TTC549 (cell line): ENCODE data around the gene TPSG1.
"Not testable (repeated sequence)": the region's sequence is repeated elsewhere in the genome, so short reads cannot be mapped to it uniquely, and the experiment has no call there.

ENCODE experiments used
- FAIRE-seq: peaks from 2 replicates; lab custom pipeline; 2012; peaks lifted over from hg19 to GRCh38; lab: Jason Lieb, UNC

The TPSG1 gene

GRCh38 chr16:1230471-1231212 lies 5.6 kb upstream of the TPSG1 start:
- FAIRE-seq: not testable (repeated sequence)

GRCh38 chr16:1230084-1230470 lies 5.0 kb upstream of the TPSG1 start, which contains the start of gene TPSB2:
TSS of gene TPSB2 (minus strand) at chr16:1230184. CDS start at chr16:1229951, 233 bp downstream.
- not testable (repeated sequence) for FAIRE-seq

GRCh38 chr16:1229476-1229875 lies 4.4 kb upstream of the TPSG1 start:
- not testable (repeated sequence) for FAIRE-seq

- FAIRE-seq: not testable (repeated sequence)
These were observed 3.2 kb upstream of the TPSG1 start for GRCh38 chr16:1228227-1228626.

DNA sequence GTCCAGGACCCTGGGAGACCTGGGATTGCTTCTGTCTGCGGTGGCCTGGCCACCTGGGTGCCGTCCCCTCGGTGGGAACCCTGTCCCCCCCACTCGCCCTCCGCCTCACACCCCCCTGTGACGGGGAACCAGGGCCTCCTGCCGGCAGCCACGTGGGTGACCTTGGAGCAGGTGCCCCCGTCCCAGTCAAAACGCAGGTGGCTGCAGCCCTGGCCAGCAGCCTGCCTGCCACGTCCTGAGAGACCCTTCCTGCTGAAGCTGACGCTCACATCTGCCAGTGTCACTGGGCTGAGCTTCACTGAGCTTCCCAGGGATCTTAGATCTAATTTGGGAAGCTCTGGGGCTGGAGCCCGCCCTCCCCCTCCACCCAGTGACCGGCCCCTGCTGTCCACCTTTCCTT lies 1.6 kb upstream of the TPSG1 start:
- not testable (repeated sequence) for FAIRE-seq

DNA sequence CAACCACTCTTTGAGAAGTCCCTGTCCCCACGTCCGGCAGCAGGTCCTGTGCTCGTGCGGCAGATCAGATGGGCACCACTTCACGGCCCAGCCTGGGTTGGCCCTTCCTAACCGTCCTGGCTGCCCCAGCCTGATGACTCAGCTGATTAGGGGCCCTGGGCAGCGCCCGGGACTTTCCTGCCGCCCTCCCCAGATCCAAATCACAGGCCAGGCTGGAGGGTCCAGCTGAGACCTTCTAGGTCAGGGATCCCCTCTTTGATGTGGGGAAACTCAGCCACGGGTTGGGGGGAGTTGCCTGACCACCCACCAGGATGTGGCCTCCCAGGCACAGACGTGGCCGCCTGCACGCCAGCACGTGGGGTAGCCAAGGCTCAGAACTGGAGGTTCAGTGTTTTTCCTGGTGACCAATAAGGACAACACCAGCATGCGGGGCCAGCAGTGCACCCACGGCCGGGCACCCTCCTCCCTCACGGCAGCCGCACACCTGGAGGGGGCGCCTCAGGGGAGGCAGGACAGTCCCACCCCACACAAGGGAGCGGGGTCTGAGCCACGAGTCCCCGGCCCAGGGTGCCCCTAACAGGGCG lies 752 bp upstream of the TPSG1 start:
- FAIRE-seq: not testable (repeated sequence)

DNA sequence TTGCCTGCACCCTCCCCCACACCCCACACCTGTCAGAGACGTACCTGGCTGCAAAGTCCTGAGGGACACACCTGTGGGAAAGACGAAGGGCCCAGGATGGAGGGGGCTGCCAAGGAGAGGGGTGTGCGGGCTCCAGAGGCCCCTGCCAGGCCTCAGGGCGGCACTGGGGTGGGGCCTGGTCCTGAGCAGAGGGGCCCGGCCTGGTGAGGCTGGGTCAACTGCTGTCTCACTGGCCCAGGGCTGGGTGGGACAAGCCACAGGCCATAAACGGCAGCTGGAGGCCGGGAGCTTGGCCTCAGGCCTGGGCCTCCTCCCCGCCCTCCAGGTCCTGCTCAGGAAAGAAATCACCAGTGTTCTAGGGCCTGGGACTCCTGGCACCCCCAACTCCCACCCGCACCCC lies 510 bp downstream of the TPSG1 start:
- no peak for FAIRE-seq

DNA sequence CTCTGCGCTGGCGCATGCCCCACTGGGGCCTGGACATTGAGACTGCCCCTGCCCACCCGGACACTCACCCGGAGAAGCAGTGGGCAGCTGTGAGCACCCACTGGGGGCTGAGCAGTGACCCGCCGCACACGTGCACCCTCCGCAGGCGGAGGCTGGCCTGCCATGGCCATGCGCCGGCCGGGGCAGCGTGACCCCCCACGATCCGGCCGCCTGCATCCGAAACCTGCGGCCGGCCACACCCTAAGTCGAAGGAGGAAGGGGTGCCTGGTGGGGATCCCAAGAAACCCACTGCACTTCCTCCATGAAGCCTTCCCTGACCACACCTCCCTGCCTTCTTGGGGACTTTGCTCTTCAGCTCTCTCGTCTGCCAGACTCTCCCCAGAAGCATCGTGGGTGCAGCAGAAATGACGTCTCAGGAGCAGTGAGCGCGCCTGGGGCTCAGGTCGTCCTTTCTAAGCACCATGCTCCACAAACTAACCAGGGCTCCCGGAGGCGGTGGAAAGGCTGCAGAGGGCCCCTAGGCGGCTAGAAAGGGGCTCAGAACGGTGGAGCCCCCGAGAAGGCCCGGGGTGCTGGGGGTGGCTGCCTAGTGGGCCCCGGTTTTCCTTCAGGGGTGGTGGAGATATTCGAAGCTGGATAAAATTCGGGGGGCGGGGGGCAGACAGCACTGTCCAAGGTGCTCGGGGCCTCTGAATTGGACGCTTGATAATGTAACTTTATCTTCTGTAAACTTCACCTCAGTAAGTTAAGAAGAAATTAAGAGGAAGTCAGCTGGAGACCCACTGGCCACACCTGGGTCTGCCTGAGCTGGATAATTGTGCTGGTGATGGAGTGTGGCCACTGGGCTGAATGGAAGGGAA lies 1.5 kb downstream of the TPSG1 start:
- FAIRE-seq: no peak

DNA sequence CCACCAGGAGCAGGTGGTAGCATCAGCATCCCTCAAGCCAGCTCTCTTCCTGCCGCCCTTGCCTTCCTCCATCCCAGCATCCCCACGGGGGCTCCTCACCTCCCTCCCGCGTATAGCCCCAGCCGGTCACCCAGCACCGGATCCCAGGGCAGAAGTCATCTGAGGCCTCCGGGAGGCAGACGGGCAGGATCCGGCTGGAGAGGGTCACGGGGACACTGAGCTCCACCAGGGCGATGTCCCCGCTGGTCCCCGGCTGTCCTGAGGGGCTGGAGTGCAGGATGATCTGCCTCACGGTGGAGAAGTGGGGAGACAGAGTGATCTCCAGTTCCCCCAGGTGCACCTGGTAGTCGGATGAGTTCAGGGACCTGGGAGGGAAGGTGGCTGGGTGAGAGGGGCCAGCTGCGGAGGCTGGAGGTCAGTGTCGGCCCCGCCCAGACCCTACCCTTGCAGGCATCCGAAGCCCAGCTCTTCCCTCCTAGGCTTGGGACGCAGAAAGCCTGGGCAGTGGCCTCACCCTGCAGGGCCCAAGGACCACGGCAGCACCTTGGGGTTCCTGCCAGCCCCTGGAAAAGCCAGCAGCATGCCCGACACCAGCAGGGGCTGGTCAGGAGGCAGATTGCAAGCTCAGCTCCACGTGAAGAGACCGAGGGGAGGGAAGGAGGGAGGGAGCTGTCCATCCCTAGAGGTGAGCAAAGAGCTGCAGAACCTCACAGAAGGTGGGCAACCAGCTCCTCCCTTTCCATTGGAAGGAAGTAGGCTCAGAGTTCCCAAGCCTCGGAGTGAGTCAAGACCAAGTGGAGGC lies 2.3 kb downstream of the TPSG1 start:
- FAIRE-seq: no peak

GRCh38 chr16:1221628-1222552 lies 3.2 kb downstream of the TPSG1 start:
- no peak for FAIRE-seq

- FAIRE-seq: no peak
These were observed 4.0 kb downstream of the TPSG1 start for GRCh38 chr16:1220841-1221627.

GRCh38 chr16:1220098-1220728 lies 4.9 kb downstream of the TPSG1 start:
- FAIRE-seq: no peak

DNA sequence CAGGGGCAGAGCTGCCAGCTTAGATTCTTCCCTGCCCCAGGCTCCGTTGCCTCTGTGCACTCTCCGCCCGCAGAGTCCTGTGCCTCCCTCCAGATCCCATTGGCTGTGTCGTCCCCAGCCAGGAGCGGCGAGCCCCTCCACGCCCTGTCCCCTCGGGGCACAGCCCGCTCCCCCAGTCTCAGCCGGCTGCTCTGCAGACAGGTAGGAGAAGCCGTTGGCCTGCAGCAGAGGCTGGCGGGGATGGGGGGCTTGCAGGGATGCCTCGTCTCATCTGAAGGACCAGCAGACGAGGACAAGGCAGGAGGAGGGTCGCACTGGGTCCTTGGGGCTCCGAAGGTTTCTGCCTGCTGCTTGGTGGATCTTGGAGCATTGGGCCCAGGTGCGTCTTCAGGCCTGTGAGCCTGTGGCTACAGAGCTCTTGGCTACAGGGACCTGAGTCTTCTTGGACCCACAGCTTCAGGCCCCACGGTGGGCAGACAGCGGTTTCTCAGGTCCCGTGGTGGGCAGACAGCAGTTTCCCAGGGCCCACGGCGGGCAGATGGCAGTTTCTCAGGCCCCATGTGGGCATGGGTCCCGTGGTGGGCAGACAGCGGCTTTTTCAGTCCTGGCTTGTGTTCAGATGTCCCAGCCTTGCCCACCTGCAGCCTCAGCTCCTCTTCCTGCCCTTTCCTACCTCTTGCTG lies 6.0 kb downstream of the TPSG1 start:
- no peak for FAIRE-seq

DNA sequence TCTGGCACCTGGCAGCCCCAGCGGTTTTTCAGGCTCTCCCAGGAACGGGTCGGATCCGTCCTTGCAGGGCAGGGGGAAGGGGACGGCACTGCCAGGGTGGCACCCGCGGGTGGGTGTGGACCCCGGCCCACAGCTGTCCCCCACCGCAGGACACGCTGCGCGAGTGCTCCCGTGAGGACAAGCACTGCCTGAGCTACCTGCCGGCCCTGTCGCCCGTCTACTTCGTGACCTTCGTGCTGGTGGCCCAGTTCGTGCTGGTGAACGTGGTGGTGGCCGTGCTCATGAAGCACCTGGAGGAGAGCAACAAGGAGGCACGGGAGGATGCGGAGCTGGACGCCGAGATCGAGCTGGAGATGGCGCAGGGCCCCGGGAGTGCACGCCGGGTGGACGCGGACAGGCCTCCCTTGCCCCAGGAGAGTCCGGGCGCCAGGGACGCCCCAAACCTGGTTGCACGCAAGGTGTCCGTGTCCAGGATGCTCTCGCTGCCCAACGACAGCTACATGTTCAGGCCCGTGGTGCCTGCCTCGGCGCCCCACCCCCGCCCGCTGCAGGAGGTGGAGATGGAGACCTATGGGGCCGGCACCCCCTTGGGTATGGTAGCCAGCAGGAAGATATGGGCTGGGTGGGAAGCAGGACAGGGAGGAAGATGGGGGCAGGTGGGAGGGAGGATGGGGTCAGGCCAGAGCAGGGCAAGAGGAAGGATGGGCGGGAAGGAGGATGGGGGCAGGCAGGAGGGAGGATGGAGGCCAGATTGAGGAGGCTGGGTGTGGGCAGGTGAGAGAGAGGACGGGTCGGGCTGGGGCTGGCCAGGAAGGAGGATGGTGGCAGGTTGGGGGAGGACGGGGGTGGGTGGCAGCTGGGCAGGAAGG lies 6.8 kb downstream of the TPSG1 start:
- FAIRE-seq: no peak

DNA sequence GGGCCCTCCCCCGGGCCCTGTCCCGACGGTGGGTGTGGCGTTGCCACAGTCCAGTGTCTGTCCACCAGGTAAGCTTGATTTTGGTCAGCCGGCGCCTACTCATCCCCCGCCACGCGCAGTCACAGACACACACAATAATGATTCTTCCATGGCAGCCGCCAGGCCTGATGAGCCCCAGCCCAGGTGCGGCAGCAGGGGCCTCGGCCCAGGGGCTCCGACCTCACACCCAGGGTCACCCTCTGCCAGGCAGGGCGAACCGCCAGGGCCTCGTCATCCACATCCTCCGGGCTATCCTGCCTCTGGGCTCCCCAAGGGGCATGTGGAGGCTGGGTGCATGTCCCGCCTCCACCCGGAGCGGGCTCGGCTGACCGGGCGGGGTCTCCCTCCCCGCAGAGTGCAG lies 7.5 kb downstream of the TPSG1 start:
- FAIRE-seq: no peak

- FAIRE-seq: no peak
These were observed 8.2 kb downstream of the TPSG1 start for GRCh38 chr16:1216681-1217400.

GRCh38 chr16:1216296-1216619 lies 8.8 kb downstream of the TPSG1 start:
- FAIRE-seq: no peak
